NCI-H2196 (cell line): ENCODE results near the gene KCNK3.
"Not testable (repeated sequence)": the region's sequence is repeated elsewhere in the genome, so short reads cannot be mapped to it uniquely, and the experiment has no call there.

Source experiments
- DNase-seq: peaks from one replicate; lab custom pipeline; 2025; ENCODE audit not compliant: unreplicated experiment; lab: John Stamatoyannopoulos, UW

The KCNK3 gene

GRCh38 chr2:26692279-26692896 lies at the start of gene KCNK3:
Gene KCNK3, plus strand, starts transcription at chr2:26692722. Its CDS starts 154 bp downstream, at chr2:26692876.
- DNase-seq = peak; percentile 69

GRCh38 chr2:26644188-26644835 lies 48.2 kb upstream of the KCNK3 start:
- DNase-seq = no peak

- DNase-seq = no peak
These were observed 46.8 kb upstream of the KCNK3 start for GRCh38 chr2:26645762-26646161.

- DNase-seq = no peak
These were observed 45.4 kb upstream of the KCNK3 start for GRCh38 chr2:26646986-26647672.

GRCh38 chr2:26647981-26648380 lies 44.5 kb upstream of the KCNK3 start:
- no peak for DNase-seq

- no peak for DNase-seq
These were observed 44.0 kb upstream of the KCNK3 start for GRCh38 chr2:26648516-26648915.

GRCh38 chr2:26649322-26649721 lies 43.2 kb upstream of the KCNK3 start:
- DNase-seq = no peak

GRCh38 chr2:26649992-26650712 lies 42.4 kb upstream of the KCNK3 start:
- DNase-seq = no peak

- DNase-seq = no peak
These were observed 41.6 kb upstream of the KCNK3 start for GRCh38 chr2:26650713-26651469.

- no peak for DNase-seq
These were observed 41.1 kb upstream of the KCNK3 start for GRCh38 chr2:26651470-26651771.

GRCh38 chr2:26651799-26652198 lies 40.7 kb upstream of the KCNK3 start:
- DNase-seq = no peak

- no peak for DNase-seq
These were observed 40.0 kb upstream of the KCNK3 start for GRCh38 chr2:26652361-26653041.

GRCh38 chr2:26653207-26654060 lies 39.1 kb upstream of the KCNK3 start:
- DNase-seq = no peak

- no peak for DNase-seq
These were observed 38.5 kb upstream of the KCNK3 start for GRCh38 chr2:26654061-26654340.

GRCh38 chr2:26655120-26655519 lies 37.4 kb upstream of the KCNK3 start:
- not testable (repeated sequence) for DNase-seq

- no peak for DNase-seq
These were observed 36.8 kb upstream of the KCNK3 start for GRCh38 chr2:26655611-26656195.

- DNase-seq = no peak
These were observed 35.3 kb upstream of the KCNK3 start for GRCh38 chr2:26657265-26657664.

GRCh38 chr2:26658691-26659346 lies 33.7 kb upstream of the KCNK3 start:
- DNase-seq = no peak

- DNase-seq = no peak
These were observed 32.1 kb upstream of the KCNK3 start for GRCh38 chr2:26660363-26660962.
